Liver (tissue), 9 donors: ENCODE measurements around the gene NCAM2. TPM values are rescaled to one million over a fixed set of nuclear protein-coding genes. Genes with fewer than 3 reads are reported as not detected.

Experiments used
- DNase-seq: peaks from one replicate; pipeline ENCODE4 v3.0.0-alpha.2; 2017; ENCODE audit warnings: low spot score
- H3K27ac ChIP-seq, 2 donors: one replicate each; pipeline ENCODE4 v1.7.0; 2013; ENCODE audit warnings: inconsistent platforms in 2 of 2, low read length in 2 of 2, control low read depth in 1 of 2, low read depth in 1 of 2, mild to moderate bottlenecking in 1 of 2
- H3K27me3 ChIP-seq, 4 donors: one replicate each; pipeline versions ENCODE4 v1.6.1 to v1.7.0; 2013; ENCODE audit warnings: low read length in 3 of 4, inconsistent platforms in 1 of 4, mild to moderate bottlenecking in 1 of 4, moderate library complexity in 1 of 4; ENCODE audit not compliant: control insufficient read depth in 4 of 4, insufficient read depth in 4 of 4
- H3K36me3 ChIP-seq, 4 donors: one replicate each; pipeline versions ENCODE4 v1.6.1 to v1.7.0; 2013; ENCODE audit warnings: low read length in 3 of 4, mild to moderate bottlenecking in 3 of 4, low read depth in 1 of 4, moderate library complexity in 1 of 4; ENCODE audit not compliant: control insufficient read depth in 4 of 4, insufficient read depth in 3 of 4
- H3K4me1 ChIP-seq, 4 donors: one replicate each; pipeline versions ENCODE4 v1.6.1 to v1.7.0; 2013; ENCODE audit warnings: low read length in 3 of 4, mild to moderate bottlenecking in 3 of 4, moderate library complexity in 1 of 4; ENCODE audit not compliant: control insufficient read depth in 4 of 4, insufficient read depth in 4 of 4
- H3K4me3 ChIP-seq, 3 donors: one replicate each; pipeline versions ENCODE4 v1.6.1 to v1.7.0; 2013; ENCODE audit warnings: low read length in 3 of 3, control low read depth in 1 of 3, low read depth in 1 of 3, mild to moderate bottlenecking in 1 of 3
- H3K9ac ChIP-seq, 2 donors: one replicate each; pipeline ENCODE4 v1.7.0; 2013; ENCODE audit warnings: low read length in 2 of 2, mild to moderate bottlenecking in 2 of 2, moderate library complexity in 2 of 2, control low read depth in 1 of 2, low read depth in 1 of 2
- H3K9me3 ChIP-seq, 4 donors: one replicate each; pipeline versions ENCODE4 v1.6.1 to v1.7.0; 2013; ENCODE audit warnings: low read length in 3 of 4; ENCODE audit not compliant: control insufficient read depth in 4 of 4
- ATF3 ChIP-seq: IDR thresholded peaks from 2 replicates; pipeline ENCODE4 v1.6.1; 2016; ENCODE audit warnings: antibody characterized with exemption
- EGR1 ChIP-seq, 2 donors: IDR thresholded peaks; 2 replicates each; pipeline ENCODE4 v1.6.1; 2016 to 2018; ENCODE audit warnings: antibody characterized with exemption in 2 of 2, low read depth in 2 of 2
- FOXA1 ChIP-seq: IDR thresholded peaks from 2 replicates; pipeline ENCODE4 v1.6.1; 2016; ENCODE audit warnings: antibody characterized with exemption
- FOXA2 ChIP-seq: IDR thresholded peaks from 2 replicates; pipeline ENCODE4 v1.6.1; 2016; ENCODE audit warnings: antibody characterized with exemption
- GABPA ChIP-seq, 2 donors: IDR thresholded peaks in 1 of 2; conservative IDR thresholded peaks in 1 of 2; 2 replicates each; pipeline ENCODE4 v1.6.1; 2016; ENCODE audit warnings: antibody characterized with exemption in 2 of 2, mild to moderate bottlenecking in 1 of 2, moderate library complexity in 1 of 2
- HNF4A ChIP-seq, 2 donors: conservative IDR thresholded peaks; 2 replicates each; pipeline ENCODE4 v1.6.1; 2016; ENCODE audit warnings: antibody characterized with exemption in 2 of 2, mild to moderate bottlenecking in 2 of 2
- HNF4G ChIP-seq: IDR thresholded peaks from 2 replicates; pipeline ENCODE4 v1.6.1; 2016; ENCODE audit warnings: antibody characterized with exemption
- MAX ChIP-seq: IDR thresholded peaks from 2 replicates; pipeline ENCODE4 v1.6.1; 2016; ENCODE audit warnings: antibody characterized with exemption
- NR2F2 ChIP-seq: IDR thresholded peaks from 2 replicates; pipeline ENCODE4 v1.6.1; 2016; ENCODE audit warnings: antibody characterized with exemption
- RAD21 ChIP-seq, 2 donors: IDR thresholded peaks; 2 replicates each; pipeline ENCODE4 v1.6.1; 2016; ENCODE audit warnings: antibody characterized with exemption in 2 of 2, mild to moderate bottlenecking in 2 of 2
- REST ChIP-seq: IDR thresholded peaks from 2 replicates; pipeline ENCODE4 v1.6.1; 2016; ENCODE audit warnings: antibody characterized with exemption, mild to moderate bottlenecking
- RXRA ChIP-seq, 2 donors: IDR thresholded peaks; 2 replicates each; pipeline ENCODE4 v1.6.1; 2017 to 2018; ENCODE audit warnings: antibody characterized with exemption in 2 of 2, mild to moderate bottlenecking in 1 of 2
- SP1 ChIP-seq: IDR thresholded peaks from 2 replicates; pipeline ENCODE4 v1.6.1; 2018; ENCODE audit warnings: antibody characterized with exemption, mild to moderate bottlenecking
- TAF1 ChIP-seq: conservative IDR thresholded peaks from 2 replicates; pipeline ENCODE4 v1.6.1; 2016; ENCODE audit warnings: antibody characterized with exemption, mild to moderate bottlenecking
- YY1 ChIP-seq: IDR thresholded peaks from 2 replicates; pipeline ENCODE4 v1.6.1; 2016; ENCODE audit warnings: antibody characterized with exemption, mild to moderate bottlenecking
- ZBTB33 ChIP-seq: IDR thresholded peaks from 2 replicates; pipeline ENCODE4 v1.6.1; 2016; ENCODE audit warnings: antibody characterized with exemption
- WGBS: extraction: QIAGEN DNeasy Blood & Tissue Kit; methylation state at CpG from one replicate; pipeline ENCODE4 v1.1.7; 2013; 5-methylcytosine and 5-hydroxymethylcytosine counted together
- polyA plus RNA-seq, 2 donors: library from polyadenylated mRNA; stranded (reverse) in 1 of 2; unstranded in 1 of 2; fragments of 200-250 nt in 1 of 2; fragments of >200 nt in 1 of 2; fragmentation: Nextera tagmentation in 1 of 2; extraction: Ambion mirVana in 1 of 2; gene quantifications; one replicate each; pipeline versions ENCODE4 v1.2.1 to v1.2.3, GENCODE V29; 2013 to 2015
- total RNA-seq, 2 donors: library from RNA; depleted of rRNA; stranded (reverse); fragments of >200 nt; gene quantifications; one replicate each; pipeline ENCODE4 v1.2.3, GENCODE V29; 2014
- donor health status: healthy.
- donor health status: healthy.
- donor health status: healthy.
- donor health status: healthy.
- donor health status: healthy.

NCAM2 gene
- total and polyA plus RNA-seq, 4 donors = 0.06 to 0.51 (median 0.24) TPM

- Histone ChIP-seq H3K4me1 (no peaks in the 10 kb centered on the region), H3K4me3 (no peak overlapping the region), H3K36me3 (no peaks in the 10 kb centered on the region), H3K9ac (no peak overlapping the region), H3K27ac (no peak overlapping the region), H3K9me3 (no peaks in the 10 kb centered on the region), H3K27me3 (no peaks in the 10 kb centered on the region)
- no peak for TF ChIP-seq HNF4A (conservative IDR thresholded peaks at IDR 0.05)
- TF ChIP-seq FOXA1 = no peak
- TF ChIP-seq NR2F2 = no peak
- DNase-seq = no peak
- WGBS = 77% methylated on average over 2 of the region's 2 CpGs
These were observed 27.5 kb downstream of the NCAM2 start for GRCh38 chr21:21025742-21026141.

GRCh38 chr21:21028275-21028820 is 30.1 kb downstream of the NCAM2 start:
- WGBS = 66% methylated on average over 5 of the region's 5 CpGs
- Histone ChIP-seq H3K9me3 (no peaks in the 10 kb centered on the region), H3K27me3 (no peaks in the 10 kb centered on the region), H3K27ac (no peak overlapping the region), H3K4me1 (no peaks in the 10 kb centered on the region), H3K9ac (no peak overlapping the region), H3K4me3 (no peak overlapping the region), H3K36me3 (no peaks in the 10 kb centered on the region)
- no peak for DNase-seq
- TF ChIP-seq HNF4A (conservative IDR thresholded peaks at IDR 0.05) (no peak), GABPA (IDR thresholded peaks at IDR 0.05 in 1 of 2, conservative IDR thresholded peaks at IDR 0.05 in 1 of 2) (no peak), MAX (no peak), RAD21 (IDR thresholded peaks at IDR 0.05) (no peak), REST (no peak), FOXA2 (no peak), ZBTB33 (no peak), RXRA (IDR thresholded peaks at IDR 0.05) (no peak), ATF3 (no peak), TAF1 (no peak)

GRCh38 chr21:21029164-21029563 is 31.0 kb downstream of the NCAM2 start:
- Histone ChIP-seq H3K4me3 (no peak overlapping the region), H3K27me3 (no peaks in the 10 kb centered on the region), H3K4me1 (no peaks in the 10 kb centered on the region), H3K36me3 (no peaks in the 10 kb centered on the region), H3K27ac (no peak overlapping the region), H3K9ac (no peak overlapping the region), H3K9me3 (no peaks in the 10 kb centered on the region)
- WGBS = 42% methylated on average over 2 of the region's 2 CpGs
- DNase-seq = no peak
- TF ChIP-seq EGR1 (IDR thresholded peaks at IDR 0.05; ENCODE audit: low read depth in 2 of 2) = no peak
- no peak for TF ChIP-seq REST
- no peak for TF ChIP-seq FOXA2
- TF ChIP-seq HNF4A (conservative IDR thresholded peaks at IDR 0.05) = no peak
- TF ChIP-seq YY1 = no peak
- TF ChIP-seq ATF3 = no peak
- TF ChIP-seq ZBTB33 = no peak
- no peak for TF ChIP-seq HNF4G
- TF ChIP-seq NR2F2 = no peak
- TF ChIP-seq SP1 = no peak
